GM12872 (cell line): ENCODE data around the gene MASTL.

Experiments
- TF ChIP-seq, protein P1 (sequence below): IDR thresholded peaks from 3 replicates; pipeline ENCODE4 v1.5.1; 2011; ENCODE audit warnings: low read depth, mild to moderate bottlenecking, low read length, moderate library complexity; ENCODE audit not compliant: insufficient read depth

The MASTL gene

DNA sequence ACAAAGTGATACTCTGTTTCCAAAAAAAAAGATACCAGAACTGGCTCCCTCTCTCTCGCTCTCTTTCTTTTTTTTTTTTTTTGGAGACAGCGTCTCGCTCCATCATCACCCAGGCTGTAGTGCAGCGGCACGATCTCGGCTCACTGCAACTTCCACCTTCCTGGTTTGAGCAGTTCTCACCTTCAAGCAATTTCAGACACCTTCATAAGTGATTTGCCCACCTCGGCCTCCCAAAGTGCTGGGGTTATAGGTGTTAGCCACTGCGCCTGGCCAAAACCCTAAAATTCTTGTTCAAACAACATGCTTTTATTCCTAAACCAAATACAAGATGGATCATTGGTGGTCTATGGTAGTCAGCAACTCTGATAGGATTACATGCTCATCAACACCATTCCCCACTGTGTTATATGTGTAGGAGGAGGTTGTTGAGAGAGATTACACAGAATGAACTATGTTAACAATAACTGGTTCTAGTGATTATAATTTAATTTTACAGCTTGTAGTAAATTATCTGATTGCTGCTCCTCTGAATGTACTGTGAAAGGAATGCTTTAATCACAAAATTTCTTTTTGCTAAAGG, 69.9 kb downstream of the MASTL start:
- TF ChIP-seq, protein P1, sequence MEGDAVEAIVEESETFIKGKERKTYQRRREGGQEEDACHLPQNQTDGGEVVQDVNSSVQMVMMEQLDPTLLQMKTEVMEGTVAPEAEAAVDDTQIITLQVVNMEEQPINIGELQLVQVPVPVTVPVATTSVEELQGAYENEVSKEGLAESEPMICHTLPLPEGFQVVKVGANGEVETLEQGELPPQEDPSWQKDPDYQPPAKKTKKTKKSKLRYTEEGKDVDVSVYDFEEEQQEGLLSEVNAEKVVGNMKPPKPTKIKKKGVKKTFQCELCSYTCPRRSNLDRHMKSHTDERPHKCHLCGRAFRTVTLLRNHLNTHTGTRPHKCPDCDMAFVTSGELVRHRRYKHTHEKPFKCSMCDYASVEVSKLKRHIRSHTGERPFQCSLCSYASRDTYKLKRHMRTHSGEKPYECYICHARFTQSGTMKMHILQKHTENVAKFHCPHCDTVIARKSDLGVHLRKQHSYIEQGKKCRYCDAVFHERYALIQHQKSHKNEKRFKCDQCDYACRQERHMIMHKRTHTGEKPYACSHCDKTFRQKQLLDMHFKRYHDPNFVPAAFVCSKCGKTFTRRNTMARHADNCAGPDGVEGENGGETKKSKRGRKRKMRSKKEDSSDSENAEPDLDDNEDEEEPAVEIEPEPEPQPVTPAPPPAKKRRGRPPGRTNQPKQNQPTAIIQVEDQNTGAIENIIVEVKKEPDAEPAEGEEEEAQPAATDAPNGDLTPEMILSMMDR, result no peak

- TF ChIP-seq, protein P1, result no peak
These were observed 70.6 kb downstream of the MASTL start for GRCh38 chr10:27225642-27226257.

- TF ChIP-seq, protein P1, result no peak
These were observed 74.9 kb downstream of the MASTL start for GRCh38 chr10:27230022-27230421.

DNA sequence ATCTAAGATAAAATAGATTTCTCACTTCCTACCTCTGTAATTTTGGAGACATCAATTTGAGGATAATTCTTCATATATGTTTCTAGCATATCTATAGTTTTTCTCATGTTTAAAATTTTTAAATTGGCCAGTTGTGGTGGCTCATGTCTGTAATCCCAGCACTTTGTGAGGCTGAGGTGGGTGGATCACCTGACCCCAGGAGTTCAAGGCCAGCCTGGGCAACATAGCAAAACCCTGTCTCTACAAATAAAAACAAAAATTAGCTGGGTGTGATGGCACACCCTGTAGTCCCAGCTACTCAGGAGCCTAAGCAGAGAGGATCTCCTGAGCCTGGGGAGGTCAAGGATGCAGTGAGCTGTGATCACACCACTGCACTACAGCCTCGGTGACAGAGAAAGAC, 80.6 kb downstream of the MASTL start:
- TF ChIP-seq, protein P1, result no peak
